SU-DHL-6 (cell line): ENCODE results near the gene WNT3.

ENCODE experiments used
- CTCF ChIP-seq: fragments of 200-600 bp; sonication (generic); IDR thresholded peaks from one replicate; pipeline ENCODE4 v1.5.1; 2017; ENCODE audit warnings: antibody characterized with exemption, mild to moderate bottlenecking, low read length, moderate library complexity; ENCODE audit not compliant: insufficient read depth, poor library complexity, severe bottlenecking
- EZH2phosphoT487 ChIP-seq: fragments of 200-600 bp; sonication (generic), shearing (Covaris generic); conservative IDR thresholded peaks from 2 replicates; pipeline ENCODE4 v1.6.1; 2018; ENCODE audit warnings: mild to moderate bottlenecking, antibody characterized with exemption, low read length, moderate library complexity, mixed read lengths

DNA sequence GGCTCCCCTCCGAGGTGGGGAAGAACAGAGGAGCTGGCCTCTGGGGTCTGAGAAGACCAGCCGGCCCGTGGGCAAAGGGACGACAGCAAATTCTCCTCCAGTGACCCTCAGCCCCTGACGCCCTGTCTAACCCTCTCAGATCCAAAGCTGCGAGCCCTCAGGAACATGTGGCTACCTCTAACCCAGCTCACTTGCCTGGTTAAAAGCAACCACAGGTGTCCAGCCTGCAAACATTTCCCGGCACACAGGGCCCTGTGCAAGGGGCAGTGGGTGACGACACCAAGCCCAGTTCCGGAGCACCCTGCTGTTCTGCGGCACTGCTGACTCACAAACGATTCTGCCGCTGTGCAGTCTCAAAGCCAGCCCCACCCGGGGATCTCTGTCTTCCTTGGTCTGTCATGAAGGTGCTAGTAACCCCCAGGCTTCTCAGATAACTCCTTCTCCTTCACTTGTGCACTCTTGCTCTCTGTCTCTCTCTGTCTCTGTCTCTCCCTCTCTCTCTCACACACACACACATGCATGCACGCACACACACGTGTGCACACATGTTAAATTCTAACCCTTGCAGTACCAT lies 23.0 kb downstream of the WNT3 start:
- TF ChIP-seq CTCF: no peak
- TF ChIP-seq EZH2phosphoT487: no peak
